Measurements from ENCODE around the gene MTFP1. TPM values are rescaled to one million over a fixed set of nuclear protein-coding genes. Genes with fewer than 3 reads are reported as not detected.
"Not testable (repeated sequence)": the region's sequence is repeated elsewhere in the genome, so short reads cannot be mapped to it uniquely, and the experiment has no call there.

The MTFP1 gene
- total RNA-seq, 2 donors from 2014 or later, result 9.9 to 18.5 TPM

DNA sequence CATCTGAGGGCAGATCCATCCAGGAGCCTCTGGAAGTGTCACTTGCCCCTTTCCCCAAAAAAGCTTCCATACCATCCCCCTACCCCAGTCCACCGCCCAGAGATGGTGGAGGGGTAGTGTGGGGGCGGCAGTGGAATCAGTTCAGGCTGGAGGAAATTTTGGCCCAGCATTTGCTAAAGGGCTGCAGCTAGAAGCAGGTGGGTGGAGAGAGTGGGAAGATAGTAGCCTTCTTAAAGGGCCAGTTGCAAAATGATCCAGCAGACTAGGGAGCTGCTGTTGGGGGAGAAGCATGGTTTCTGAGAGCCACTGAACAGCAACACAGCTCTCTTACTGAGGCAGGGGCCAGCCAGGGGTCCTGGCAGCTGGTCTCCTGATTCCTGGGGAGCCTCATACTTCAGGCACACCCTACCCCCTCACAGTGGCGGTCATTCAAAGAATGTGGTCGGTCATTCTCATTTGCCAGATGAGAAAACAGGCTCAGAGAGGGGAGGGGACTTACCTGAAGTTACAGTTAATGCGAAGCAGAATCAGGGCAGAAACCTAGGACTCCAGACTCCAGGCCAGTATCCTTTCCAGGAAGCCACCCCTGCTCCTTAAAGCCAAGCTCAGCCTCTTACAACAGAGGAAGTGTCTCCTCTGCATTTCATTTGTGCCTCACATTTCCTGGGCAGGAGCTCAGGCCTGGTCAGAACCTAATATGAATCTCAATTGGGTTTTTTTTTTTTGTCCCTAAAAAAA, 23.4 kb upstream of the MTFP1 start:
- H3K27me3 ChIP-seq, result no peaks in the 10 kb centered on the region
- intact Hi-C loops (cut with DNase I), result no loop called here
- ATAC-seq (no peak), DNase-seq (no peak)
- no peaks in the 10 kb centered on the region for H3K9me3 ChIP-seq
- peaks cover 13% of the 10 kb centered on the region for H3K4me1 ChIP-seq
- TF ChIP-seq, protein P1, sequence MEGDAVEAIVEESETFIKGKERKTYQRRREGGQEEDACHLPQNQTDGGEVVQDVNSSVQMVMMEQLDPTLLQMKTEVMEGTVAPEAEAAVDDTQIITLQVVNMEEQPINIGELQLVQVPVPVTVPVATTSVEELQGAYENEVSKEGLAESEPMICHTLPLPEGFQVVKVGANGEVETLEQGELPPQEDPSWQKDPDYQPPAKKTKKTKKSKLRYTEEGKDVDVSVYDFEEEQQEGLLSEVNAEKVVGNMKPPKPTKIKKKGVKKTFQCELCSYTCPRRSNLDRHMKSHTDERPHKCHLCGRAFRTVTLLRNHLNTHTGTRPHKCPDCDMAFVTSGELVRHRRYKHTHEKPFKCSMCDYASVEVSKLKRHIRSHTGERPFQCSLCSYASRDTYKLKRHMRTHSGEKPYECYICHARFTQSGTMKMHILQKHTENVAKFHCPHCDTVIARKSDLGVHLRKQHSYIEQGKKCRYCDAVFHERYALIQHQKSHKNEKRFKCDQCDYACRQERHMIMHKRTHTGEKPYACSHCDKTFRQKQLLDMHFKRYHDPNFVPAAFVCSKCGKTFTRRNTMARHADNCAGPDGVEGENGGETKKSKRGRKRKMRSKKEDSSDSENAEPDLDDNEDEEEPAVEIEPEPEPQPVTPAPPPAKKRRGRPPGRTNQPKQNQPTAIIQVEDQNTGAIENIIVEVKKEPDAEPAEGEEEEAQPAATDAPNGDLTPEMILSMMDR (IDR thresholded peaks at IDR 0.05), result no peak
- TF ChIP-seq POLR2A (IDR thresholded peaks at IDR 0.05), result no peak
- 66 to 73% methylated on average over 4 to 5 of the region's 5 CpGs for WGBS, 2 donors
- H3K27ac ChIP-seq, result no peak overlapping the region
- no peak overlapping the region for H3K4me3 ChIP-seq
- no peaks in the 10 kb centered on the region for H3K36me3 ChIP-seq (replicated peaks in 1 of 2; ENCODE audit: insufficient read depth in 1 of 2, low read depth in 2 of 2)

DNA sequence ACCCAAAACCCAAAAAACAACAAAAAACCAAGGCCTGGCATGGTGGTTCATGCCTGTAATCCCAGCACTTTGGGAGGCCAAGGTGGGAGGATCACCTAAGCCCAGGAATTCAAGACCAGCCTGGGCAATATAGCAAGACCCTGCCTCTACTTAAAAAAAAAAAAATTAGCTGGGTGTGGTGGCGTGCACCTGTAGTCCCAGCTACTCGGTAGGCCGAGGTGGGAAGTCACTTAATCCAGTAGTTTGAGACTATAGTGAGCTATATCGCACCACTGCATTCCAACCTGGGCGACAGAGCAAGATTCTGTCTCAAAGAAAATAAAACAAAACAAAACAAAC, 22.8 kb upstream of the MTFP1 start:
- WGBS, 2 donors, result 94 to 97% methylated on average over 5 of the region's 5 CpGs

DNA sequence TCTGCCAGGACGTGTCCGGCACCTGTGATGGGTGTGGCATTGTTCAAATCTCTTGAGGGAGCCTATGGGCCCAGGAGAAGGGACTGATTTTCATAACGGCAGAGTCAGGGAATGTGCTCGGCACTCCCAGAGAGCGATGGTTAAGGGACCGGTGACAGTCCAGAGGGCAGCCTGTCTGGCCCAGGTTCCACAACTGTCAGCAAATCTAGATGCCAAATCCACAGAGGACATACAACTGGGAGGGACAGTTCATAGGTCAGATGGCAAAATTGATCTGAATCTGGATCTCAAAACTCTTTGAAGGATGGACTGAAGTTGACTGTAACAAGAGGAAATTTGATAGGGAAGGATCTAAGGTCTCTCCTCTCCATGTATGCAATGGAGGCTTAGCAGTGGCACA, 21.3 kb upstream of the MTFP1 start:
- no peak for DNase-seq
- intact Hi-C loops (cut with DNase I), result no loop called here
- no peak for TF ChIP-seq POLR2A (IDR thresholded peaks at IDR 0.05)
- TF ChIP-seq, protein P1 (IDR thresholded peaks at IDR 0.05), result no peak
- no peaks in the 10 kb centered on the region for H3K4me1 ChIP-seq
- no peak for ATAC-seq
- H3K36me3 ChIP-seq (replicated peaks in 1 of 2; ENCODE audit: insufficient read depth in 1 of 2, low read depth in 2 of 2), result no peaks in the 10 kb centered on the region
- WGBS, 2 donors, result 86 to 90% methylated on average over 6 of the region's 6 CpGs
- H3K9me3 ChIP-seq, result no peaks in the 10 kb centered on the region
- no peak overlapping the region for H3K27ac ChIP-seq
- no peaks in the 10 kb centered on the region for H3K27me3 ChIP-seq
- H3K4me3 ChIP-seq, result no peak overlapping the region

More for the DNA sequence above, 22.8 kb upstream of the MTFP1 start:
- DNase-seq; H3K36me3 ChIP-seq (replicated peaks in 1 of 2; ENCODE audit: insufficient read depth in 1 of 2, low read depth in 2 of 2); H3K4me1 ChIP-seq; H3K4me3 ChIP-seq; H3K27me3 ChIP-seq; intact Hi-C loops (cut with DNase I); ATAC-seq; H3K27ac ChIP-seq; H3K9me3 ChIP-seq: not testable (repeated sequence)

DNA sequence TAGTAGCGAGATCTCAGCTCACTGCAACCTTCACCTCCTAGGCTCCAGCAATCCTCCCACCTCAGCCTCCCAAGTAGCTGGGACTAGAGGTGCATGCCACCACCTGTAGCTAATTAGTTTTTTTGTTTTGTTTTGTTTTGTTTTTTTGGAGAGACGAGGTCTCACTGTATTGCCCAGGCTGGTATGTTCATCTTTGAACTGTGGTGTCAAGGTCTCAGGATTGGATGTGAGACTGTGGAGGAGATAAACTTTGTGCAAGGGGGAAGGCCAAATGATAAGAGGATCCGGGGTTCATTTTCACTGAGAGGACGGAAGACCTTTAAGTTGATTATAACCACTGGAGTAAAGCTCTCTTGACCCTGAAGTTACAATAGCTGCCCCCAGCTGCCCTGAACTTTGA, 19.8 kb upstream of the MTFP1 start:
- intact Hi-C loops (cut with DNase I), result no loop called here
- H3K27me3 ChIP-seq, result no peaks in the 10 kb centered on the region
- H3K4me1 ChIP-seq, result no peaks in the 10 kb centered on the region
- TF ChIP-seq, protein P1 (IDR thresholded peaks at IDR 0.05), result no peak
- no peak for TF ChIP-seq POLR2A (IDR thresholded peaks at IDR 0.05)
- ATAC-seq (no peak), DNase-seq (no peak)
- no peaks in the 10 kb centered on the region for H3K9me3 ChIP-seq
- no peaks in the 10 kb centered on the region for H3K36me3 ChIP-seq (replicated peaks in 1 of 2; ENCODE audit: insufficient read depth in 1 of 2, low read depth in 2 of 2)
- 52 to 78% methylated on average over 4 of the region's 4 CpGs for WGBS, 2 donors
- H3K4me3 ChIP-seq, result no peak overlapping the region
- no peak overlapping the region for H3K27ac ChIP-seq

DNA sequence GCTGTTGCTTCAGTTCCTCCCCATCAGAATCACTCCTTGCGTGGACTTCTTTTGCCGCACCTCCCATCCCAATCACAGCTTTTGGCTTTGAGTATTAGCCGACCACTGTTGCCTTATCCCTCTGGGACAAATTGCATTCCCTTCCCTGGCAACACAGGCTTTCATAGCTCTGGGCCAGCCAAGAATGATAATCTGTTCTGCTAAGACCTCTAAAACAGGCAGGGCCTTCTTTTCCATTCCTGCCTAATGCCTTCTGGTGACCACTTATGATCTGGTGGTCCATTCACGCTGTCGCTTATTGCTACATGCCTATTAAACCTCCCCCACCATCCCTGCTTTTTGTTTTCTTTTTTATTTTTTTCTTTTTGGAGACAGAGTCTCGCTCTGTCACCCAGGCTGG, 19.2 kb upstream of the MTFP1 start:
- Histone ChIP-seq H3K9me3 (no peaks in the 10 kb centered on the region), H3K27me3 (no peaks in the 10 kb centered on the region), H3K4me1 (no peaks in the 10 kb centered on the region), H3K27ac (no peak overlapping the region), H3K4me3 (no peak overlapping the region), H3K36me3 (replicated peaks in 1 of 2; ENCODE audit: insufficient read depth in 1 of 2, low read depth in 2 of 2) (no peaks in the 10 kb centered on the region)
- DNase-seq, result no peak
- no peak for TF ChIP-seq POLR2A (IDR thresholded peaks at IDR 0.05)
- 85 to 97% methylated on average over 6 of the region's 6 CpGs for WGBS, 2 donors
- intact Hi-C loops (cut with DNase I), result no loop called here
- no peak for ATAC-seq
